Measurements from ENCODE around the gene NIF3L1. TPM values are rescaled to one million over a fixed set of nuclear protein-coding genes. Genes with fewer than 3 reads are reported as not detected.
"Not testable (repeated sequence)": the region's sequence is repeated elsewhere in the genome, so short reads cannot be mapped to it uniquely, and the experiment has no call there.

NIF3L1 gene
- total RNA-seq, 2 donors from 2014 or later, result 19.0 to 19.1 TPM

- DNase-seq (ENCODE audit: low spot score), result peak; percentile 100
- intact Hi-C loops (cut with DNase I), result loop anchor here in 1 of 2 donors (5.0 kb wide), 1 partner anchor 52 kb away; the partner anchor contains the start of gene BZW1
Observed at GRCh38 chr2:200864176-200865034, 24.8 kb upstream of the NIF3L1 start, which contains the start of gene CLK1. Gene CLK1, minus strand, starts transcription at chr2:200864658. Its CDS starts 2,796 bp downstream, at chr2:200861862.

GRCh38 chr2:200869014-200869413 is 20.2 kb upstream of the NIF3L1 start:
- no peak for DNase-seq (ENCODE audit: low spot score)
- intact Hi-C loops (cut with DNase I), result no loop called here

- DNase-seq (ENCODE audit: low spot score), result no peak
- intact Hi-C loops (cut with DNase I), result no loop called here
Observed at GRCh38 chr2:200871151-200871550, 18.0 kb upstream of the NIF3L1 start.

GRCh38 chr2:200873560-200873959 is 15.6 kb upstream of the NIF3L1 start:
- intact Hi-C loops (cut with DNase I), result no loop called here
- DNase-seq (ENCODE audit: low spot score), result no peak

GRCh38 chr2:200877443-200877842 is 11.7 kb upstream of the NIF3L1 start:
- DNase-seq (ENCODE audit: low spot score), result no peak
- intact Hi-C loops (cut with DNase I), result no loop called here

GRCh38 chr2:200878289-200878880 is 10.8 kb upstream of the NIF3L1 start:
- intact Hi-C loops (cut with DNase I), result no loop called here
- DNase-seq (ENCODE audit: low spot score), result no peak

- intact Hi-C loops (cut with DNase I); DNase-seq (ENCODE audit: low spot score): not testable (repeated sequence)
Observed at GRCh38 chr2:200881715-200882249, 7.4 kb upstream of the NIF3L1 start.

- intact Hi-C loops (cut with DNase I), result no loop called here
- DNase-seq (ENCODE audit: low spot score), result no peak
Observed at GRCh38 chr2:200899482-200899881, 10.3 kb downstream of the NIF3L1 start.

GRCh38 chr2:200901459-200902072 is 12.4 kb downstream of the NIF3L1 start:
- no peak for DNase-seq (ENCODE audit: low spot score)
- intact Hi-C loops (cut with DNase I), result loop anchor here in 1 of 2 donors (5.0 kb wide), 1 partner anchor 276 kb away; no protein-coding TSS in a partner anchor

- DNase-seq (ENCODE audit: low spot score), result peak; percentile 89
- intact Hi-C loops (cut with DNase I), result no loop called here
Observed at GRCh38 chr2:200905618-200906296, 16.6 kb downstream of the NIF3L1 start.

GRCh38 chr2:200909958-200910357 is 20.8 kb downstream of the NIF3L1 start:
- no peak for DNase-seq (ENCODE audit: low spot score)
- intact Hi-C loops (cut with DNase I), result loop anchor here in 1 of 2 donors (10.0 kb wide), 1 partner anchor 255 kb away; no protein-coding TSS in a partner anchor

GRCh38 chr2:200913654-200914053 is 24.5 kb downstream of the NIF3L1 start:
- no peak for DNase-seq (ENCODE audit: low spot score)
- intact Hi-C loops (cut with DNase I), result loop anchor here in 1 of 2 donors (10.0 kb wide), 1 partner anchor 251 kb away; no protein-coding TSS in a partner anchor

- intact Hi-C loops (cut with DNase I), result no loop called here
Observed at GRCh38 chr2:200922439-200922838, 33.3 kb downstream of the NIF3L1 start.

GRCh38 chr2:200929334-200930249 is 40.4 kb downstream of the NIF3L1 start:
- intact Hi-C loops (cut with DNase I), result no loop called here

More at GRCh38 chr2:200922439-200922838, 33.3 kb downstream of the NIF3L1 start:
- no peak for DNase-seq (ENCODE audit: low spot score)

GRCh38 chr2:200930947-200931626 is 41.9 kb downstream of the NIF3L1 start:
- no peak for DNase-seq (ENCODE audit: low spot score)
- intact Hi-C loops (cut with DNase I), result no loop called here

More at GRCh38 chr2:200929334-200930249, 40.4 kb downstream of the NIF3L1 start:
- DNase-seq (ENCODE audit: low spot score), result no peak

- DNase-seq (ENCODE audit: low spot score), result no peak
- intact Hi-C loops (cut with DNase I), result no loop called here
Observed at GRCh38 chr2:200939832-200940231, 50.7 kb downstream of the NIF3L1 start.

- intact Hi-C loops (cut with DNase I), result no loop called here
- DNase-seq (ENCODE audit: low spot score), result no peak
Observed at GRCh38 chr2:200943527-200944105, 54.4 kb downstream of the NIF3L1 start.

Measured in posterior vena cava (tissue), 2 donors.